GM21723 (cell line): ENCODE results near the gene EFNB2.

Source experiments
- ATAC-seq: cut with Tn5 transposase; IDR thresholded peaks from one replicate; pipeline ENCODE4 v1.9.1; 2021; ENCODE audit warnings: mild to moderate bottlenecking, moderate library complexity; ENCODE audit not compliant: unreplicated experiment

The EFNB2 gene

GRCh38 chr13:106462710-106463109 lies 72.8 kb downstream of the EFNB2 start:
- ATAC-seq: no peak

DNA sequence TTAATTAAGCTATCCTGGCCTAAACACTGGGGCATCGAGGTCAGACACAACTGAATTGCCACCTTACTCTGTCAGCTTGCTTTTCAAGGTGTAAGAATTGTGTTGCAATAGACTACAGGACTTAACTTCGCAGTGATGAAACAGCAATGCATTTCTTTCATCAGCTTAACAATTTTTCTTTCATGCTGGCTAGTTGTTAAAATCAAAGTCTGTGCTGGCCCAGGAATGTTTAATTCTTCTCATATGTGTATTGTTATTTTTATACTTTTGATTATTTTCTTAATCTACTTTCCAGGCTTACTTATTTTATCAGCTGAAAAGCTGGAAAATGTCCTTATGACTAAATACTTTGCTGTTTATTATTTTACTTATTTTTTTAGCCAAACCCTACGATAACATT lies 79.7 kb downstream of the EFNB2 start:
- no peak for ATAC-seq

DNA sequence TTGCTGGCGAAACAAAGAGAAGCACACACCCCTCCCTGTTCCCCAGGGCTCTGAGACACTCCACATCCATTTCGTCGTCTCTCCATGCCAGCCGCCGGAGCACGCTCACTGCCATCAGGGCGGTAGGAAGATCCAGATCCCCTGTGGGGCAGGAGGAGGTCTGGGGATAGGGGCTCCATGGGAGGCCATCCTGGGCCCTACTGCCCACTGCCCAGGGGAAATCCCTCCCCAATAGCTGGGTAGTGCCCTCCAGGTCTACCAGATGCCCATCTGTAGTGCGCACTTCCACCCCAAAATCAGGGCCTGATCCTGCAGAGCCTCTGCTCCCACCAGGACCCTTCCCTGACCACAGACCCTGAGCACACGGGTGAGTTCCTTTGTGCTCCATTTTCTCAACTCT lies 80.3 kb downstream of the EFNB2 start:
- no peak for ATAC-seq

GRCh38 chr13:106453101-106453500 lies 82.4 kb downstream of the EFNB2 start:
- ATAC-seq: no peak

- no peak for ATAC-seq
Measured at GRCh38 chr13:106450991-106451390, 84.5 kb downstream of the EFNB2 start.

GRCh38 chr13:106449096-106449495 lies 86.4 kb downstream of the EFNB2 start:
- no peak for ATAC-seq

- no peak for ATAC-seq
Measured at GRCh38 chr13:106445996-106446395, 89.5 kb downstream of the EFNB2 start.

DNA sequence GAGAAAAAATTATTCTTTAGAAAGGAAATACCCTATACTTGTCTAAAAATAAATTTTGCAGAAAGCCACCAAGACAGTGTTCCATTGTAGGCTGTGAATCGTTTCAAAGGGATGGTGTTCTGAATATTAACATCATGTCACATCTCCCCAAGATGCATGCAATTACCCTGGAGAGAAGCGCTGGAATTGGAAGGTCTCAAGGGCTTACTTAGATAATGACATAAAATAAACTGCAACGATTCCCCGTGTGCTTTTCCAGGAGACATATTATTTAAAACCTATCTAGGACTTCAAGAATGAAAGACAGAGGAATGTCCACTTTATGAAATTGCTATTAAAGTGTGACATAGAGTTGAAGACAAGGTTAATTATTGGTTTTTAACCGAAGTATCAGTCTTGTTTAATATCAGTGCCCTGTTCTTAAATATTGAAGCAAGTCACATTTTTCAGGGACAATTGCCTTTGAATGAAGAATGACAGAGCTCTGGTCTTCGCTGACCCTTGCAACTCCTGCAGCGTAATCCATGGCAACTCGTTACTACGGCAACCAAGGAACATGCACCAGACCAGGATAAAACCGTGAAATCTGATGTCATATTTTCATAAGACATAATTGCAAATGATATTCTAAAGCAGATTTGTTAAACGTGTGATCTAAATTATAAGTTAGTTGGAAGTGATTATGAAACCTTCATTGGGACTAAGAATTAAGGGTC lies 91.7 kb downstream of the EFNB2 start:
- ATAC-seq: no peak

DNA sequence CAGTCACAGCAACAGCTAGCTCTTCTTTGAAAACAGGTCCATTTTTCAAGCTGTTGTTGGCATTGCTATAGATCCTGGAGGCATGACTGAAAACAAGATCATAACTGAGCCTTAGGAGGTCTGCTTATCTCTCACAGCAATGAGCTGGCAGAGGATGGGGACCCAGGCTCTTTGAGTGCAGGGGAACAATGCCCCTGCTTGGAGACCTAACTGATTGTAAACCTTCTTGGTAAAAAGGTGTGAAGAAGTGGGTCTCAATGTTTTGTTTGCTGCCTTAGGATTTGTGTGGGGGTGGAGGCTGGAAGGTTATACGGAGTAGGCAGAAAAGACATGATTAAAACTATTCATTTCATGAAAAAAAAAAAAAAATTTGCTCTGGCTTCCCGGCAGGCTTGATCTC lies 94.6 kb downstream of the EFNB2 start:
- no peak for ATAC-seq
